HepG2 (cell line): ENCODE measurements around the gene TOR4A.

Experiments used
- GFI1 ChIP-seq: sonication (generic); formaldehyde crosslinking; IDR thresholded peaks from 2 replicates; pipeline ENCODE4 v1.5.0; 2020; ENCODE audit warnings: missing genetic modification reagents, mild to moderate bottlenecking, borderline replicate concordance
- USF2 ChIP-seq, 2 experiments: sonication (generic) in 1 of 2; formaldehyde crosslinking in 1 of 2; IDR thresholded peaks; 2 replicates each; pipeline versions ENCODE4 v1.5.1 to v1.6.1; 2011 to 2020; ENCODE audit warnings: borderline replicate concordance in 1 of 2, low read depth in 1 of 2, low read length in 1 of 2, mild to moderate bottlenecking in 1 of 2, missing genetic modification reagents in 1 of 2, moderate library complexity in 1 of 2
- ZFP62 ChIP-seq: sonication (generic); formaldehyde crosslinking; IDR thresholded peaks from 2 replicates; pipeline ENCODE4 v1.4.0; 2020; ENCODE audit warnings: missing genetic modification reagents
- ZMAT5 ChIP-seq: sonication (generic); formaldehyde crosslinking; IDR thresholded peaks from 2 replicates; pipeline ENCODE4 v1.5.0; 2020; ENCODE audit warnings: mild to moderate bottlenecking, low read depth, missing genetic modification reagents, borderline replicate concordance
- ZNF138 ChIP-seq: sonication (generic); formaldehyde crosslinking; IDR thresholded peaks from 2 replicates; pipeline ENCODE4 v1.5.0; 2020; ENCODE audit warnings: mild to moderate bottlenecking, low read depth, missing genetic modification reagents
- ZNF891 ChIP-seq: sonication (generic); formaldehyde crosslinking; IDR thresholded peaks from 2 replicates; pipeline ENCODE4 v1.5.0; 2020; ENCODE audit warnings: mild to moderate bottlenecking, missing genetic modification reagents

- no peak for TF ChIP-seq USF2 (IDR thresholded peaks at IDR 0.05; ENCODE audit: low read depth, low read length)
- no peak for TF ChIP-seq USF2 (CRISPR knock-in tag; IDR thresholded peaks at IDR 0.05; ENCODE audit: borderline replicate concordance)
- TF ChIP-seq GFI1 (CRISPR knock-in tag) = no peak
- no peak for TF ChIP-seq ZNF138
- TF ChIP-seq ZFP62 (CRISPR knock-in tag) = no peak
- no peak for TF ChIP-seq ZMAT5 (CRISPR knock-in tag)
- TF ChIP-seq ZNF891 = no peak
Observed at GRCh38 chr9:137319011-137319738, 41.6 kb downstream of the TOR4A start.
